ENCODE results near the gene IGF2R.
A peak's percentile ranks its signal among the peaks of the same experiment; 100 is the strongest.
"Not testable (repeated sequence)": the region's sequence is repeated elsewhere in the genome, so short reads cannot be mapped to it uniquely, and the experiment has no call there.

IGF2R gene, protein sequence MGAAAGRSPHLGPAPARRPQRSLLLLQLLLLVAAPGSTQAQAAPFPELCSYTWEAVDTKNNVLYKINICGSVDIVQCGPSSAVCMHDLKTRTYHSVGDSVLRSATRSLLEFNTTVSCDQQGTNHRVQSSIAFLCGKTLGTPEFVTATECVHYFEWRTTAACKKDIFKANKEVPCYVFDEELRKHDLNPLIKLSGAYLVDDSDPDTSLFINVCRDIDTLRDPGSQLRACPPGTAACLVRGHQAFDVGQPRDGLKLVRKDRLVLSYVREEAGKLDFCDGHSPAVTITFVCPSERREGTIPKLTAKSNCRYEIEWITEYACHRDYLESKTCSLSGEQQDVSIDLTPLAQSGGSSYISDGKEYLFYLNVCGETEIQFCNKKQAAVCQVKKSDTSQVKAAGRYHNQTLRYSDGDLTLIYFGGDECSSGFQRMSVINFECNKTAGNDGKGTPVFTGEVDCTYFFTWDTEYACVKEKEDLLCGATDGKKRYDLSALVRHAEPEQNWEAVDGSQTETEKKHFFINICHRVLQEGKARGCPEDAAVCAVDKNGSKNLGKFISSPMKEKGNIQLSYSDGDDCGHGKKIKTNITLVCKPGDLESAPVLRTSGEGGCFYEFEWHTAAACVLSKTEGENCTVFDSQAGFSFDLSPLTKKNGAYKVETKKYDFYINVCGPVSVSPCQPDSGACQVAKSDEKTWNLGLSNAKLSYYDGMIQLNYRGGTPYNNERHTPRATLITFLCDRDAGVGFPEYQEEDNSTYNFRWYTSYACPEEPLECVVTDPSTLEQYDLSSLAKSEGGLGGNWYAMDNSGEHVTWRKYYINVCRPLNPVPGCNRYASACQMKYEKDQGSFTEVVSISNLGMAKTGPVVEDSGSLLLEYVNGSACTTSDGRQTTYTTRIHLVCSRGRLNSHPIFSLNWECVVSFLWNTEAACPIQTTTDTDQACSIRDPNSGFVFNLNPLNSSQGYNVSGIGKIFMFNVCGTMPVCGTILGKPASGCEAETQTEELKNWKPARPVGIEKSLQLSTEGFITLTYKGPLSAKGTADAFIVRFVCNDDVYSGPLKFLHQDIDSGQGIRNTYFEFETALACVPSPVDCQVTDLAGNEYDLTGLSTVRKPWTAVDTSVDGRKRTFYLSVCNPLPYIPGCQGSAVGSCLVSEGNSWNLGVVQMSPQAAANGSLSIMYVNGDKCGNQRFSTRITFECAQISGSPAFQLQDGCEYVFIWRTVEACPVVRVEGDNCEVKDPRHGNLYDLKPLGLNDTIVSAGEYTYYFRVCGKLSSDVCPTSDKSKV (N-terminal part only)

DNA sequence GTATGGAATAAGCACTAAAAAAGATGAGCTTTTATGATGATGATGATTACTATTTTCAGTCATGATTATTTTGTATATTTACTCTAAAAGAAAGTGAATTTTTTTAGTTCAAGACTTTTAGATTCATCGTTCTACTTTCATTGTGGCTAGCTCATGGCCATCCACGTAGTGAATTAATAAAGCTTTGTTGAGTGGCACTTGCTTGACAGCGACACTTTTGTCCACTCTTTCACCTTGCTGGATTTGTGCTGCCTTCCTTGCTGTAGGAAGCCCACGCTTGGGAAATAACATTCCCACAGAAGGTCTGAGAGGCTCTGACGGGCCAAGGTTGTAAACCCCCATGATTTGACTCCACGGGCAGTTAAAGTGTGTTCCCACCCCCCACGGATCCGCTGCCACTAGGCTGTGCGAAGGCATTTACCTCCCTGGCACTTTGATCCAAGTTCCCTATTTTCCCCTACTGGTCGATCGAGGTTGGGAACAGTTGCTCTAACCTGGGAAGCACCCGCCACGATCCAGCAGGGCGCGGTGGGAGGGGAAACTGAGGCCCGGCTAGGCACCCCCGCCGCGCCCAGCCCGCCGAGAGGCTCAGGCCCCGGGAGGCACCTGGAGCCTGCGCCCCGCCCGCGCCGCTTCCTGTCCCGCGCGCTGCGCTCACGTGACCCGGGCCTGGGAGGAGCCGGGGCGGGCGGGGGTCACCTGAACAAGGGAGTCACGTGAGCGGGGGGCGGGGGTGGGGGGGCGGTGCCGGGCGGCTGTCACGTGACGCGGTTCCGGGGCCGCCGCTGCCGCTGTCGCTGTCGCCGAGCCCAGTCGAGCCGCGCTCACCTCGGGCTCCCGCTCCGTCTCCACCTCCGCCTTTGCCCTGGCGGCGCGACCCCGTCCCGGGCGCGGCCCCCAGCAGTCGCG lies at the start of gene IGF2R:
Gene IGF2R (plus strand): TSS at position 788 of the 909 bp plus-strand sequence. CDS start 165 bp downstream, outside the sequence.
- DNase-seq, result peak; percentile 75 to 91

DNA sequence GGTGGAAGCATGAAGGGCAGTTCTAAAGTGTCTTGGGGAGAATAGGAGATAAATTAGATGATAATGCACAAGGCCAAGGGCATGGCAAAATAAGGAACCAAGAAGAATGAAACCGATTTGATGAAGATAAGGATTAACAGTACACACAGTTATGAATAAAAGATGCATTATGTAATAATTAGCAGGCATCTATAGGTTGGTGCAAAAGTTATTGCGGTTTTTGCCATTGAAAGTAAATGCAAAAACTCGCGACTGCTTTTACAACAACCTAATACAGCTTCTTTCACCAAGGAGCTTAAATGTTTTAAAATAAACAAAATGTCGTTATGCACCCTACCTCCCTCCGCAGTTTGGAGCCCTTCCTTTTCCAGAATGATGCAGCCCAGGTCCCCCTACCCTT lies 49.1 kb upstream of the IGF2R start:
- no peak for DNase-seq

DNA sequence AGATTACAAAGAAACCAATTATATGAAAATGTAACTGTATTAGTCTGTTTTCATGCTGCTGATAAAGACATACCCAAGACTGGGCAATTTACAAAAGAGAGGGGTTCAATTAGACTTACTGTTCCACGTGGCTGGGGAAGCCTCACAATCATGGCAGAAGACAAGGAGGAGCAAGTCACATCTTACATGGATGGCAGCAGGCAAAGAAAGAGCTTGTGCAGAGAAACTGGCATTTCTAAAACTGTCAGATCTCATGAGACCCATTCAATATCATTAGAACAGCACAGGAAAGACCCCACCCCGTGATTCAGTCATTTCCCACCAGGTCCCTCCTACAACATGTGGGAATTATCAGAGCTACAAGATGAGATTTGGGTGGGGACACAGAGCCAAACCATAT lies 44.7 kb upstream of the IGF2R start:
- DNase-seq, result not testable (repeated sequence)

DNA sequence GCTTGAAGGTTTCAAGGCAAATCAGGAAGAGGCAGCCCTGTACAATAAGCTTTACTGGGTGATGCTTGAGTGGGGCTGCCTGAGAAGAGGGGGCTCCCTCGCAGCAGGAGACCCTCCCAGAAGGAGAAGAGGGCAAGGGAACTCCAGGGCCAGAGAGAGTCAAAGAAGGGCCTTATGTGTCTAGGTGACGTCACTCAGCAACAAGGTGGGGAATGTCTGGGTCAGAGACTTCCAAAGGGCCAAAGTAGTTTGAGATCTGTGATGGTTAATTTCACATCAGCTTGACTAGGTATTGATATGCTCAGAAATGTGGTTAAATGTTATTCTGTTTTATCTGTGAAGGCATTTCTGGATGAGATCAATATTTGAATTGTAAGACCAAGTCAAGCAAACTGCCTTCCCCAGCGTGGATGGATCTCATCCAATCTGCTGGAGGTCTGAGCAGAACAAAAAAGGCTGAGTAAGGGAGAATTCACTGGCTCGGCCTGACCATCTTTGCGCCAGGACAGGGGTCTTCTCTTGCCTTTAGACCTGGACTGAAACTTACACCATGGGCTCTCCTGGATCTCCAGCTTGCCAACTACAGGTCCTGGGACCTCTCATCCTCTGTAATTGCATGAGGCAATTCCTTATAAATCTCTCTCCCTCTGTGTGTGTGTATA lies 42.2 kb upstream of the IGF2R start:
- no peak for DNase-seq

DNA sequence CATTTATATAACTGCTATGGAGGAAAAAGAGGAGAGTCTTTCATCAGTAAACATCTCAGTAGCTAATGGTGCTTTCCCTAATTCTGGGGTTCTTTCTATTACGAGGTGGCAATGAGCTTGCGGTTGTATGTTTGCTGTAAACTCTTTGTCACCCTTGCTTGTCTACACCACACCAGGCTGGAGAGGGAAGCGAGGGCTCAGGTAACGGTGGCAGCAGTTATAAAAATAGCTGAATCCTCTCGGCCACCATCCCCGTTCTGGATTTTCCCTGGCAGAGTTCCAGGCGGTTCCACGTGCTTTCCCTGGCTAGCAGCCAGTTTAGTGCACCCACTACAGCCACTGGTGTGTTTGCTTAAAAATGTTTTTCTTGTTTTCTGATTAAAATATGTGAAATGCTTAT lies 39.1 kb upstream of the IGF2R start:
- peak; percentile 58 to 68 for DNase-seq

DNA sequence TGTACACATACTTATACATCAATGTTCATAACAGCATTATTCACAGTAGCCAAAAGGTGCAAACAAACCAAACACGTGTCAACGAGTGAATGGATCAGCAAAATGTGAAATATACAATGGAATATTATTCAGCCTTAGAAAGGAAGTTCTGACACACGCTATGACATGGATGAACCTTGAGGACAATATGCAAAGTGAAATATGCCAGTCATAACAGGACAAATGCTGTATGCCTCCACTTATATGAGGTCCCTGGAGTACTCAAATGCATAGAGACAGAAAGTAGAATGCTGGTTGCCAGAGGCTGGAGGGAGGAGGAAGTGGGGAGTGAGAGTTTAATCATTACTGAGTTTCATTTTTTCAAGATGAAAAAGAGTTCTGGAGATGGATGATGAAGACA lies 37.8 kb upstream of the IGF2R start:
- no peak for DNase-seq

DNA sequence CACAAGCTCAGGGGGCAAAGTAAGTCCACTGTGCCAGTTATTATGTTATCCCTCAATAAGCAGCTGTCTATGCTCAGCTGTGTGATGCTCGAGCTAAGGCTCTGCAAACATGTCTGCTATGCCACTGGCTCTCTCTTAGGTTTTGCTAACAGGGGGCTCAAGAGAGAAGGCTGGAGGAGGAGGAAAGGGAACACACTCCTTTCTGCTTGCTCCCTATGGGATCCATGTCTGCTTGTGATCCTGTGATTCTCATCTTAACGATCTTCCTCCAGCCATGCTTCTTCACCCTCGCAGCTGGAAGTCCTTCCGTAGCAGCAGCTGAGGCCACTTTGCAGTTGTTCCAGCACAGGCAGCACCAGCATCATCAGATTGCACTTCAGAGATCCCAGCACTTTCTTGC lies 37.0 kb upstream of the IGF2R start:
- no peak for DNase-seq

DNA sequence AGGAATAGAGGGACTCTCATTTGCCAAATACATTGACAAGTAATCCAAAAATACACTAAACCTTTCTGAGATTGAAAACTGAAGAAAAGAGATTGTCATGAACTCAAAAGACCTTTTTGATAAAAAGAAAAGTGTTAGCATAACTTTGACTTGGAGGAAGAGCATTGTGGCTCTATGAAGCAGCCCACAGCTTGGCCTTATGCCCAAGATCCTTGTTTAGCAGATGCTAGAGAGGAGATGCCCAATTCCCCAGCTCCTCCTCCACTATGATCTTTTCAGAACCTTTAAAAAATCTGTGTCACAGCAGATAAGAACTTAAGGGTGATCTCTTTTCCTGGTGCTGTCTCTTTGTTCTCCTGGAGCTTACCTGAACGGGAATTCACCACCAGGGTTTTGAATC lies 35.8 kb upstream of the IGF2R start:
- DNase-seq, result no peak

DNA sequence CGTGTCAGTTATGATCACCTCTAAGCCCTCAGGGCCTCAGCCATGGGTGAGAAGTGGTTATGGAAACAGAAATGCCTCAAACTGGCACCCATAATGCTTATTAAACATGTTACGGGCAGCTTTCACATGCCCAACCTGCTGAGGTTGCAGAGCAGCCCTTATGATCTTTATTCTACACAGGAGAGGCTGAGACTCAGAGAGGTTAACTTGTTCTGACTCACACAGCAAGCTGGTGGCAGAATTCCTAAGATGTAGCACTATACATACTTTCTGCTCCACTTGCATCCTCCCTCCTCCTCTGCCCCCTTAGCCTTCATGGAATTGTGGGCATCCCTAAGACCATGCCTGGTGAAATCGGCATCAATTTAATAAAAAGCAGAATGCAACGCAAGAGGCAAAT lies 34.7 kb upstream of the IGF2R start:
- DNase-seq, result no peak

DNA sequence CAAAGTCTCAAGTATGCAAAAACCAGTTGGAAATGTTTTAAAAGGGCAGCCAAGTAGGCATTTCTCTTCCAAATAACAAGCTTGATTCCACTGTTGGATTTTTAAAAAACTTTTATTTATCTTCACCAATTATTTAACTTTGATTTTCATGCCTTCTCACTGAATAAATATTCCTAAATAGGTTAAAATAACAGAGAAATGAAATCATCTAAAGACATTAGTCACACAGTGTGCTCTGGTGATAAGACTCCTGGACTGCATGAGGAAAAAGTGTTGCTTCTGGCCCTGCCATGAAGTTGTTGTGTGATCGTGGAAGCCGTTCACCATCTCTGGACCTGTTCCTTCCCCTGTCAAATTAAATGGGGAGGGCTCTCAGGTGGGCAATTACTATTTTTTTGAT lies 33.8 kb upstream of the IGF2R start:
- DNase-seq, result no peak

DNA sequence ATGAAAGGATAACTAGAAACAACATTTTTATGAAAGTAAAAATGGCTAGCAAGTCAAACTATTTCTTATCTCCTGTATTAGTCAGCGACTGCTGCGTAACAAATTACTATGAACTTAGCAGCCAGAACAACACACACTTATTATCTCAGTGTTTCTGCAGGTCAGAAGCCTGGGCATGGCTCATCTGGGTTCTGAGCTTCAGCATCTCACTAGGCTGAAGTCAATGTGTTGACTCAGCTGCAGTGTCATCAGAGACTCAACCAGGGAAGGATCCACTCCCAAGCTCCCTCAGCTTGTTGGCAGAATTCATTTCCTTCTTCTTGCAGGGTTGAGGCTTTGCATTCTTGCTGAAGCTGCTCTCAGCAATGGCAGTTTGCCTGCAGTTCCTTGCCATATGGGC lies 33.2 kb upstream of the IGF2R start:
- DNase-seq, result no peak

DNA sequence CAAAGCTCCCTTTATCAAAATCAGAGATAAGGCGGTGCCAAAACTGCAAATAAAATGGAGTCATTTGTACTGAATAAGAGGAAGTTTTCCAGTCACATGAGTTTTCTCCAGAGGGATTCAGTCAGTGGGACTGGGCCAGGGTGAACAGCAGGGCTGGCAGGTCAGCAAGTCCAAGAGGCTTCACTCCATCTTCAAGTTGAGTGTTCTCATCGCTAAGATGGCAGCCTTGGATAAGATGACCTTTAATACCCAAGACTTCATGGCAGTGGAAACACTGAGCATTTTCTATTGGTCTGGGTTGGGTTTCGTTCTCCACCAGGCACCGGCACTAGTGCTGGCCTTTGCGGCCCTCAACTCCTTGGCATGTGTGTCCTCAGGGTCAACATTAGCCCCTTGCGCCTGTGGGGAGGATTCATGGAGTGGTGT lies 29.3 kb upstream of the IGF2R start:
- DNase-seq, result no peak

DNA sequence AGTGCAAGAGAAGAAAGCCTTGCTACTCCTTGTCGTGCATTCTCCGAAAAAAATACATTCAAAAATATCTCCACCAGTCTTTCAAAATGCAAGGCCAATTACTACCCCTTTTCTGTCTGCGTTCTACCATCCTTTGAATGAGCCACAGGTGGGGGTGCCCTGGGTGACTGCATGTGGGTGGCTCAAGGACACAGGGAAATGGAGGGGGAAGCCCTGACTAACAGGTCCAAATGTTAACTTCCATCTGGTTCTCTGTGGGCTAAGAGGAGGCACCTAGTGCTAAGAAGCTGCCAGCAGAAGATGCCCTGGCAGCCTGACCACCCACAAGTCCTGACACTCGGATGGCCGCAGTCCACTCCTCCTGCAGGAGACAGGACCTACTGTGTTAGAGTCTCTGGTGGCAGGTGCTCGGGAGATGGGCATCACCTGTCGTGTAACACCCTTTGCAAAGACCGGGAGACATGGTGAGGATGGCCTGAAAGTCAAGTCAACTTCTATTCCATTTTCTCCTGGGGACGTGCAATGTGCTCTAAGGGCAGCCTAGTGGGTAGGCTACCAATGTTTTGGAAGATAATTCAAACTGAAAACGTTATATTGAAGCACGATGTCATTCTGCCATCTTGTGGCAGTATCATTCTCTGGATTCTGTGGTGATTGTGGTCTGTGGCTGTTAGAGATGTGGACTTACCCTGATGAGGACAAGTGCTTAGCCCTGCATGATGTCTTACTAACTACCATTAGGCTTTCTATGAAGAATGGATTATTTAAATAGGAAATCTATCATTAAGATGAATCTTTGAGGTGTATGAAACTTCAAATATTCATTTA lies 27.4 kb upstream of the IGF2R start:
- no peak for DNase-seq

DNA sequence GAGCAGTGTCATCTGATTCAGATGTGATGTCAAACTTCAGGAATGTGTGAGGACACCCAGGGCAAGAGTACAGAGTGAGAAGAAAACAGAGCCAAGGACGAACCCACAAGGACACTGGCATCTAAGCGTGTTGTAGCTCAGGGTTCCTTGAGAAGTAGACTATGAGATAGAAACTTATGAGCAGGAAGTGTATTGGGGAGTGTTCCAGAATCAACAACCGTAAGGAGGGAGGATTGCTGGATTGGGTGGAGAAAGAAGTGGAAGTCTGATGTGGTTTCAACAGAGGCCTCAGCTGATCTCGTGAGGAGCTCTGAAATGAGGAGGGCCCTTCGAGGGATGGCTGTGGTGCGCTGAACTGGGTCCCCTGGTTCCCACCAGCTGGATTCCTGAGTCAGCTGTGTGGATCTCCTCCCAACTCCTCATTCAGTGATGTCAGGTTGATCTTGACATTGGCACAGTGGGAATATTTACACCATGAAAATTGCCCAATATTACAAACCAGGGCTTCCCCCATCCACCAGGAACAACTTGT lies 25.7 kb upstream of the IGF2R start:
- no peak for DNase-seq

DNA sequence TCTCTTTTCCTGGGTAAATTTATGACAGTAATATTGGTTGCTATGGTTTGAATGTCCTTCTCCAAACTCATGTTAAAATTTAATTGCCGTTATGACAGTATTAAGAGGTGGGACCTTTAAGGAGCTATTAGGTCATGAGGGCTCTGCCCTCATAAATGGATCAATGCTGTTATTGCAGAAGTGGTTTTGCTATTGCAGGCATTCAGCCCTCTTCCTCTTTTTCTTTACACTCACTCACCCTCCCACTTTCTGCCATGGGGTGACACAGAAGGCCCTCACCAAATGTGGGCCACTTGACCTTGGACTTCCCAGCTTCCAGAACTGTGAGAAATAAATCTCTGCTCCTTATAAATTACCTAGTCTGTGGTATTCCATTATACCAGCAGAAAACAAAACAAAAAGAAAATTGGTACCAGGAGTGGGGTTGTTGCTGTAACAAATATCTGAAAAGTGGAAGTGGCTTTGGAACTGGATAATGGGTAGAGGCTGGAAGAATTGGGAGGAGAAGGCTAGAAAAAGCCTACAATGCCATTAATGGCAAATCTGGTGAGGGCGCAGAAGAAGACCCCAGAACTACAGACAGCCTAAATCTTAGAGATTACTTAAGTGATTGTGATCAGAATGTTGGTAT lies 24.8 kb upstream of the IGF2R start:
- DNase-seq, result no peak

DNA sequence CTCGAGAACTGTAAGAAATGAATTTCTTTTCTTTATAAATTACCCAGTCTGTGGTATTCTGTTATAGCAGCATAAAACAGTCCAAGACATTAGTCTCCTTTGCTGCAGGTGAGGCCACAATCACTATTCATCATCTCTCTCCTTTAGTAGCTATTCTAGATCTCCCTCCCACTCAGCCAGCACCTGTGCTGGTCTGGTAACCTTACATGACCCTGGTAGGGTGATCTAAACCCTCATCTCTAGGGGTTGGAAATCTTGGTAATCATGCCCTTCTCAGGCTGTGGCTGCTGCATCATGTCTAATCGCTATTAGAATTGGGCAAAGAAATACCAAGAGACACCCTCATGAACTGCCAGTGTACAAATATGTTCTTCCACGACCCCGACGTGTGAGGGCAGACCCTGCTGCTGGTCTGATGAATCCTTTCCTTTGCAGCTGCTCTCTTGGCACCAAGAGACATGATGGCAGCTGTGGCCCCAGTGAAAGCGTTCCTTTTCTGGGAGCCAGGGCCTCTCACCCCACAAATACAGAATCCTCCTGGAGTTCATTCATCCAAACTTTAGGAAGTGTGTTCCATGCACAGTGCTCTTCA lies 23.0 kb upstream of the IGF2R start:
- no peak for DNase-seq

DNA sequence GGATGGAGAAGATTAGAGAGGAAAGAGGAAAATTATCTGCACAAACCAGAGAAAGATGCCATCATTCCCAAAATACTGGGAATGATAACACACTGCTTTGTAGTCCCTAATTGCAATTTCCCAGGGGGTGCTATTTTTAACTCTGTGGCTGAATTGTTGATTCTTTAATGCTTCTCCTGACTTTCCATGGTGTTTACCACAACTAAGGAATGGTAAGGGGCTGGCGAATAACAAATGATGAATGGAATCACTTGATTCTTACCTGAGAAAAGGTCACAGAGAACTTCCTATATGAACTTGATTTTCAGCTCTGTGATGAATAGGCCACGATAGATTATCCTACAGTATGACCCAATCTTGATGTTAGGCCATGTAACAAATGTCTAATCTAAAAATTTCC lies 22.0 kb upstream of the IGF2R start:
- DNase-seq, result no peak

DNA sequence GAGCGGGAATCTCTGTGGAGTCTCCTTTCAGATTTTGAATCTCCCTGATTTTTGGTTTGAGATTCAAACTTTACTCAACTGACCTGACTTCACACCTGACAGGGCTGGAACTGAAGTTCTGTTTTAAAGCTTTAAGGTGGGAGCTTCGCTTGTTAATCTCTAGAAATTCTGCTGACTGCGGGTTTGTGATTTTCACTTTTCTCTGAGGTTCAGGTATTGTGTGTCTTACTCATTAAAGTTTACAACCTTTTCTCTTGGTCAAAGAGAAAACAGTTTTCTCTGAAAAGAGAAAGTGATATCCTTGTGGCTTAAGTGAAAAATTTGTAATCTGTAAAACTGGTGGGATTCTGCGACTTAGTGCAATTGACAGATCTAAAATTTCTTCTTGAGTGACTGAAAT lies 20.7 kb upstream of the IGF2R start:
- DNase-seq, result no peak

DNA sequence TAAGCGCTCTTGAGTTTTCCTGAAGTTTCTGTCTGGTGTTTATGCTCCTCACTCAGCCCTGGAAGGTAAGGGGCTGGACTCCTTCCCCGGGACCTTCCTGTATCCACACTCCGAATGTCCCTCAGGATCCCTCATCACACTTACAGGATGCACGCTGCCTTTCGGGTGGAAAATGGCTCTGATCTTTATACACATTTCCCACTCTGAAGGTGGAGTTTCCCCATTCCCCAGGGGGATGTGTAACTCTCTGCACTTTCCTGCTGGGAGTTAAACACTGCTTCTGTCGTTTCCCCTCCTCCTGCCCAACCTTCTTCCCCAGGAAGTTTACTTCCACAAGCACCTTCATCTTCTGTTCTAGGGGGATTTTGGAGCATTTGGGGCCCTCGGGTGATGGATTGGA lies 17.1 kb upstream of the IGF2R start:
- DNase-seq, result no peak

Data from SHP77 (cell line).